ENCODE data around the gene HERC2. TPM values are rescaled to one million over a fixed set of nuclear protein-coding genes. Genes with fewer than 3 reads are reported as not detected.

HERC2 gene
- total RNA-seq, 1 experiment from 2014 or later = 69.2 TPM

DNA sequence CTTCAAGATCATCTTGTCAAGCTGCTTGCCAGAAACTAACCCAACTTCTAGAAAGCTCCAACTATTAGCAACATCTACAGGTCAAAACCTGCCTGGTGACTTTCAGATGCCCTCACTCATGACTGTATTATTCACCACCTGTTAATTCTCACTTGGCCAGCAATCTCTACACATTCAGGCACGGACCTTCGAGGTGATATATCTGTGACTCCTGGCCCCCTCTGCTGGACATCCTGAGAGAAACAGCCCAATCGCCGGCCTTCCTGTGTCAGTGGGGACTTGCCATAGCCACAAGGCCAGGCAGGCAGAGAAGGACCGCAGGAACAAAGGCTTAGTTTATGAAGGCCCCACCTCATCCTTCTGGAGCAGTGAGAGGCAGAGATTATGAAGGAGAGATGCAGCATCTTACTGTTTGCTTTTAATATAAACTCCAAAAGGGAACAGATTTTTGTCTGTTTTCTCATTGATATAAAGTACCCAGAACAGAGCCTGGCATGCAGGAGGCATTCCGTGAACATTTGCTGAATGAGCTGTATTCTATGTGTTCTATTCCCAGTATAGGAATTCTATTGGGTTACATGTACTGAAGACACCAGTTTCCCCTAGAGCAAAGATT is 198.5 kb downstream of the HERC2 start:
- H2BK15ac ChIP-seq (ENCODE audit: low read depth, low read length) = no peak overlapping the region
- Mint-ChIP-seq H3K4me1 (no peaks in the 10 kb centered on the region), H3K36me3 (ENCODE audit: insufficient read depth in 1 of 3, low read depth in 3 of 3) (peaks cover 50 to 64% (median 50%) of the 10 kb centered on the region in 3 experiments), H3K4me3 (no peak overlapping the region), H3K9me3 (no peaks in the 10 kb centered on the region), H3K27ac (no peak overlapping the region; a peak in 1 of 7 replicates), H3K27me3 (ENCODE audit: low read depth) (no peaks in the 10 kb centered on the region)
- H3K18ac ChIP-seq (ENCODE audit: insufficient read length, low read depth, low read length) = no peak overlapping the region
- H3K4ac ChIP-seq (ENCODE audit: low read depth, low read length) = no peak overlapping the region
- H2AK5ac ChIP-seq (ENCODE audit: insufficient read length, low read length) = no peak overlapping the region
- WGBS (ENCODE audit: extremely low coverage, insufficient read length, low lambda C conversion rate) = no CpG with 5 or more reads among the region's 6 CpGs
- H3K9ac ChIP-seq (ENCODE audit: extremely low read depth, insufficient read length, low read length) = no peak overlapping the region
- DNase-seq = peak; percentile 83
- H3T11ph ChIP-seq (ENCODE audit: low read length) = no peak overlapping the region
- no peak overlapping the region for H4K8ac ChIP-seq (replicated peaks; ENCODE audit: insufficient read length, low read depth, low read length)
- no peak overlapping the region for H3K56ac ChIP-seq (ENCODE audit: insufficient read length, low read depth, low read length)
- TF ChIP-seq, protein P1, sequence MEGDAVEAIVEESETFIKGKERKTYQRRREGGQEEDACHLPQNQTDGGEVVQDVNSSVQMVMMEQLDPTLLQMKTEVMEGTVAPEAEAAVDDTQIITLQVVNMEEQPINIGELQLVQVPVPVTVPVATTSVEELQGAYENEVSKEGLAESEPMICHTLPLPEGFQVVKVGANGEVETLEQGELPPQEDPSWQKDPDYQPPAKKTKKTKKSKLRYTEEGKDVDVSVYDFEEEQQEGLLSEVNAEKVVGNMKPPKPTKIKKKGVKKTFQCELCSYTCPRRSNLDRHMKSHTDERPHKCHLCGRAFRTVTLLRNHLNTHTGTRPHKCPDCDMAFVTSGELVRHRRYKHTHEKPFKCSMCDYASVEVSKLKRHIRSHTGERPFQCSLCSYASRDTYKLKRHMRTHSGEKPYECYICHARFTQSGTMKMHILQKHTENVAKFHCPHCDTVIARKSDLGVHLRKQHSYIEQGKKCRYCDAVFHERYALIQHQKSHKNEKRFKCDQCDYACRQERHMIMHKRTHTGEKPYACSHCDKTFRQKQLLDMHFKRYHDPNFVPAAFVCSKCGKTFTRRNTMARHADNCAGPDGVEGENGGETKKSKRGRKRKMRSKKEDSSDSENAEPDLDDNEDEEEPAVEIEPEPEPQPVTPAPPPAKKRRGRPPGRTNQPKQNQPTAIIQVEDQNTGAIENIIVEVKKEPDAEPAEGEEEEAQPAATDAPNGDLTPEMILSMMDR (conservative IDR thresholded peaks at IDR 0.05) = peak; percentile 74
- no peaks in the 10 kb centered on the region for H3K9me3 ChIP-seq (ENCODE audit: control insufficient read depth, low read depth, low read length)
- no peak overlapping the region for H4K91ac ChIP-seq (ENCODE audit: insufficient read length, low read depth, low read length)
- H4K20me1 ChIP-seq (ENCODE audit: control insufficient read depth, insufficient read depth, insufficient read length) = no peaks in the 10 kb centered on the region
- H3K14ac ChIP-seq (ENCODE audit: insufficient read depth, low read length) = no peak overlapping the region
- no peak overlapping the region for H4K5ac ChIP-seq (ENCODE audit: insufficient read length, low read depth, low read length)
- H3K27me3 ChIP-seq (ENCODE audit: insufficient read depth, low read length) = no peaks in the 10 kb centered on the region
- no peaks in the 10 kb centered on the region for H3K23me2 ChIP-seq (ENCODE audit: insufficient read length, low read depth, low read length, poor library complexity, severe bottlenecking)
- H3K79me2 ChIP-seq (ENCODE audit: insufficient read depth, low read length) = no peaks in the 10 kb centered on the region
- no peak overlapping the region for H2AFZ ChIP-seq (ENCODE audit: low read length)
- H3K23ac ChIP-seq (ENCODE audit: insufficient read length, low read depth, low read length) = no peak overlapping the region
- H2BK20ac ChIP-seq (ENCODE audit: low read depth, low read length, poor library complexity, severe bottlenecking) = no peak overlapping the region
- no peaks in the 10 kb centered on the region for H3K4me1 ChIP-seq (ENCODE audit: insufficient read depth, low read length)
- H3K79me1 ChIP-seq (ENCODE audit: insufficient read depth, low read depth, low read length, poor library complexity, severe bottlenecking) = no peaks in the 10 kb centered on the region
- no peak overlapping the region for H3K4me2 ChIP-seq (ENCODE audit: insufficient read depth, insufficient read length, low read length)
- H2BK120ac ChIP-seq (ENCODE audit: low read depth, low read length, poor library complexity, severe bottlenecking) = no peak overlapping the region
- H2BK5ac ChIP-seq (ENCODE audit: insufficient read length, low read length) = no peak overlapping the region
- H3K27ac ChIP-seq (ENCODE audit: insufficient read length, low read depth, low read length) = no peak overlapping the region
- no peak overlapping the region for H2BK12ac ChIP-seq (ENCODE audit: insufficient read length, low read depth, low read length)

All from H9 (cell line).